Fibroblast of villous mesenchyme (primary cell): ENCODE measurements around the gene ZNF675. TPM values are rescaled to one million over a fixed set of nuclear protein-coding genes. Genes with fewer than 3 reads are reported as not detected.
"Not testable (repeated sequence)": the region's sequence is repeated elsewhere in the genome, so short reads cannot be mapped to it uniquely, and the experiment has no call there.

Experiments used
- DNase-seq: peaks from one replicate; pipeline ENCODE4 v3.0.0-alpha.2; 2010; ENCODE audit warnings: low read depth
- H3K4me3 ChIP-seq: 2 replicates; pipeline ENCODE4 v1.5.1; 2011; ENCODE audit warnings: low read depth, mild to moderate bottlenecking, low read length
- CTCF ChIP-seq: IDR thresholded peaks from 2 replicates; pipeline ENCODE4 v1.5.1; 2012; ENCODE audit warnings: low read depth, mild to moderate bottlenecking, low read length; ENCODE audit not compliant: insufficient read depth
- total RNA-seq: library from RNA; depleted of rRNA; stranded (reverse); fragments of >200 nt; gene quantifications from 2 replicates; pipeline ENCODE4 v1.2.3, GENCODE V29; 2012

ZNF675 gene
- 7.4 and 10.4 TPM in 2 replicates for total RNA-seq

GRCh38 chr19:23686621-23687423, at the start of gene ZNF675:
TSS of gene ZNF675 (minus strand) at chr19:23687212. CDS start at chr19:23687033, 179 bp downstream.
- TF ChIP-seq CTCF = peak; percentile 6
- H3K4me3 ChIP-seq = peak within 1 kb of the TSS; percentile 83
- peak; percentile 91 for DNase-seq

GRCh38 chr19:23730729-23731465, 43.9 kb upstream of the ZNF675 start:
- H3K4me3 ChIP-seq, DNase-seq: not testable (repeated sequence)

GRCh38 chr19:23724161-23724560, 37.1 kb upstream of the ZNF675 start:
- not testable (repeated sequence) for DNase-seq

GRCh38 chr19:23718802-23719201, 31.8 kb upstream of the ZNF675 start:
- H3K4me3 ChIP-seq = no peak overlapping the region
- DNase-seq = no peak
- no peak for TF ChIP-seq CTCF

More at GRCh38 chr19:23724161-23724560, 37.1 kb upstream of the ZNF675 start:
- H3K4me3 ChIP-seq = not testable (repeated sequence)

GRCh38 chr19:23716792-23717191, 29.8 kb upstream of the ZNF675 start:
- no peak for DNase-seq
- TF ChIP-seq CTCF = no peak
- no peak overlapping the region for H3K4me3 ChIP-seq

GRCh38 chr19:23709347-23709746, 22.3 kb upstream of the ZNF675 start:
- H3K4me3 ChIP-seq = no peak overlapping the region
- no peak for TF ChIP-seq CTCF

GRCh38 chr19:23706657-23707056, 19.6 kb upstream of the ZNF675 start:
- no peak overlapping the region for H3K4me3 ChIP-seq
- DNase-seq = no peak
- no peak for TF ChIP-seq CTCF

More at GRCh38 chr19:23709347-23709746, 22.3 kb upstream of the ZNF675 start:
- DNase-seq = no peak

- no peak for TF ChIP-seq CTCF
- no peak overlapping the region for H3K4me3 ChIP-seq
- DNase-seq = no peak
Observed at GRCh38 chr19:23699521-23699860, 12.5 kb upstream of the ZNF675 start.
